Right lobe of liver (tissue), 4 donors: ENCODE data around the gene NQO2.

Experiments used
- CTCF ChIP-seq, 4 donors: fragments of 200-600 bp in 3 of 4; fragments of 450-650 bp in 1 of 4; IDR thresholded peaks; one replicate each; pipeline versions ENCODE4 v1.5.1 to v1.8.0; 2016 to 2022; ENCODE audit warnings: antibody characterized with exemption in 4 of 4, mild to moderate bottlenecking in 2 of 4
- POLR2A ChIP-seq: fragments of 450-650 bp; IDR thresholded peaks from one replicate; pipeline ENCODE4 v1.6.1; 2017; ENCODE audit warnings: antibody characterized with exemption, mild to moderate bottlenecking
- donor health status: DM: no; HTN: no; CAD: no.
- donor health status: DM: no; HTN: no; CAD: no.
- donor health status: DM: no; HTN: yes; CAD: no.

GRCh38 chr6:2959909-2960719 is 39.6 kb upstream of the NQO2 start:
- TF ChIP-seq CTCF (IDR thresholded peaks at IDR 0.05) (no peak), POLR2A (no peak)
